GM19023 (cell line): ENCODE measurements around the gene DDX10.
"Not testable (repeated sequence)": the region's sequence is repeated elsewhere in the genome, so short reads cannot be mapped to it uniquely, and the experiment has no call there.

ENCODE experiments used
- ATAC-seq: cut with Tn5 transposase; IDR thresholded peaks from one replicate; pipeline ENCODE4 v1.9.1; 2021; ENCODE audit warnings: mild to moderate bottlenecking, moderate library complexity; ENCODE audit not compliant: unreplicated experiment

DDX10 gene

DNA sequence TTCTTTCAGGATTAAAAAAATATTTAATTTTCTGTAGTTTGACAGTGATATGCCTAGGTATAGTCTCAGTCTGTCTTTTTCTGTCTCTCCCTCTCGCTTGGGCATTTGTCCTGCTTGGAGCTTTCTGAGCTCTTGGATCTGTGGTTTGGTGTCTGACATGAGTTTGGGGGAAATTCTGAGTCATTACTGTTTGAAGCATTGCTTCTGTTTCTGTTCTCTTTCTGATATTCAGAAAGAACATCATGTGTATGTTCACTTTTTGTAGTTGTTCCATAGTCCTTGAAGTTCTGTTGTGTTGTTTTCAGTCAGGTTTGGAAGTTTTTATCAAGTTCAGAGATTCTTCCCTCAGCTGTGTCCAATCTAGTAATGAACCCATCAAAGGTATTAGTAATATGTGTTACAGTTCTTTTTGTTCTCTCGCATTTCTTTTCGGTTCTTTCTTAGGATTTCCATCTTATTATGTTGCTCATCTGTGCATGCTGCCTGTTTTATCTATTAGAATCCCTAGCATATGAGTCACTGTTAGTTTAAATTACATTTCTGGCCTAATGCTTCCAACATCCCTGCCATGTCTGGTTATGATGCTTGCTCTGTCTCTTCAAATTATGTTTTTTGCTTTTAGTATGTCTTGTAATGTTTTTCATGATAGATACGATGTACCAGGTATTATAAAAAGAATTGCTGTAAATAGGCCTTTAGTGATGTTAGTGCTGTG lies 48.4 kb downstream of the DDX10 start:
- no peak for ATAC-seq

DNA sequence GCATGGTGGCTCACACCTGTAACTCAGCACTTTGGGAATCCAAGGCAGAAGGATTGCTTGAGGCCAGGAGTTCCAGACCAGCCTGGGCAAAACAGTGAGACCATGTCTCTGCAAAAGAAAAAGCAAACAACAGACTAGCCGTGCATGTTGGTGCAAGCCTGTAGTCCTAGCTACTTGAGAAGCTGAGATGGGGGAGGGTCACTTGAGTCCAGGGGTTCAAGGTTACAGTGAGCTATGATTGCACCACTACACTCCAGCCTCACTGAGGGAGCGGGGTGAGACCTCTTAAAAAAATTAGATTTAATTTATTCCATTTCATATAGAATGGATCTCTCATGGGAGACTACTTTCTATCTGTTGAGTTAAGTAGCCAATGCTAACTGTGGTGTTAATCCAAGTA lies 50.4 kb downstream of the DDX10 start:
- ATAC-seq, result no peak

- ATAC-seq, result no peak
Measured at GRCh38 chr11:108718466-108718865, 53.6 kb downstream of the DDX10 start.

DNA sequence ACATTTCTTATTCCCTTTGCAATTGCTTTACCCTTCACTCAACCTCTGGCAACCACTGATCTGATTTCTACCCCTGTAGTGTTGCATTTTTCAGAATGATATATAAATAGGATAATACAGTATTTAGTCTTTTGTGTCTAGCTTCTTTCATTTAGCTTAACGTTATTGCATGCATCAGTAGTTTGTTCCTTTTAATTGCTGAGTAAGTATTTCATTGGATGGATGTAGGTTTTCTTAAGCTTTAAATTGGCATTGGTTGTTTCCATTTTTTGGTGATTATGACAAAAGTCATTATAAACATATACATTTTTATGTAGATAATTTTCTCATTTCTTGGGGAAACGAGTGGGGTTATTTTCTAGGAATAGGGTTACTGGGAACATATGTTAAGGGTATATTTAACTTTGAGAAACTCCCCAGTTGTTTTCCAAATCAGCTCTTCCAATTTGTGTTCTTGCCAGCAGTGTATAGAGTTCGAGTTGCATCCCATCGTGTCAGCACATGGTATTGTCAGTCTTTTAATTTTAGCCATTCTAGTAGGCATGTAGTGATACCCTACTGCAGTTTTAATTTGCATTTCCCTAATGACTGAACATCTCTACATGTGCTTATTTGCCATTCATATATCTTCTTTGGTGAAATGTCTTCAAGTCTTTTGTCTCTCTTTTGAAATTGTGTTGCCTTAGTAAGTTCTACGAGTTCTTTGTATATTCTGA lies 60.3 kb downstream of the DDX10 start:
- ATAC-seq, result no peak

DNA sequence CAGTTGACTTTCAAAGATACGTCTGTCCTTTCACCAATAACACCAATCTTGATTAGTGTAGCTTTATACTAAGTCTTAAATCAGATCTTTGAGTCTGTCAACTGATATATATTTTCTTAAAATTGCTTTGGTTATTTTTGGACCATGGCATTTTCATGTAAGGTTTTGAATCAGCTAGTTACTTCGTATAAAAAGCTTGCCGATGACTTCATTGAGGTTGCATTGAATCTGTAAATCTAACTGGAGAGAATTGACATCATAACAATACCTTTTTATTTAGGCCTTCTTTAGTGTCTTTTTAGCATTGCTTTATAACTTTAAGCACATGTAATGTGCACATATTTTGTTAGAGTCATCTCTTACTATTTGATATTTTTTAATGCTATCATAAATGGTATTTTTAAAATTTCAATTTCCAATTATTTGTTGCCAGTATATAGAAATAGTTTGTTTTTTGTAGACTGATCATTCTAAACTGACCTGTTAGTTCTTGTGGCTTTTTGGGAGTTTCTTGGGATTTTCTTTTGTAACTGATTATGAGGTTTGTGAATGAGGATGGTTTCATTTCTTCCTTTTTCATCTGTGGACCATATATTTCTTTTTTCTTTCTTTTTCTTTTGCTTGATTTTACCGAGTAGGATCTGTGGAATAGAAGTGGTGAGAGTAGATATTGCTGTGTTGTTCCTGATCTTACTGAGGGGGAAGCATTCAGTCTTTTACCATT lies 61.4 kb downstream of the DDX10 start:
- ATAC-seq, result no peak

GRCh38 chr11:108727665-108728064 lies 62.8 kb downstream of the DDX10 start:
- no peak for ATAC-seq

- ATAC-seq, result no peak
Measured at GRCh38 chr11:108729227-108729871, 64.5 kb downstream of the DDX10 start.

GRCh38 chr11:108732395-108732794 lies 67.5 kb downstream of the DDX10 start:
- ATAC-seq, result no peak

GRCh38 chr11:108733479-108734116 lies 68.7 kb downstream of the DDX10 start:
- ATAC-seq, result peak; percentile 93

- no peak for ATAC-seq
Measured at GRCh38 chr11:108734283-108734682, 69.4 kb downstream of the DDX10 start.

- no peak for ATAC-seq
Measured at GRCh38 chr11:108734956-108735559, 70.2 kb downstream of the DDX10 start.

DNA sequence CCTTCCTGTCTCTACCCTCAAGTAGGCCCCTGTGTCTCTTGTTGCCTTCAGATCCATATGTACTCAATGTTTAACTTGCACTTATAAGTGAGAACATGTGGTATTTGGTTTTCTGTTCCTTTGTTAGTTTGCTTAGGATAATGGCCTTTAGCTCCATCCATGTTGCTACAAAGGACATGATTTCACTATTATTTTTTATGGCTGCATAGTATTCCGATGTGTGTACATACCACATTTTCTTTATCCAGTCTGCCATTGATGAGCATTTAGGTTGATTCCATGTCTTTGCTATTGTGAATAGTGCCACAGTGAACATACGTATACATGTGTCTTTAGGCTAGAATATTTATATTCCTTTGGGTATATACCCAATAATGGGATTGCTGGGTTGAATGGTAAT lies 75.3 kb downstream of the DDX10 start:
- ATAC-seq, result not testable (repeated sequence)

DNA sequence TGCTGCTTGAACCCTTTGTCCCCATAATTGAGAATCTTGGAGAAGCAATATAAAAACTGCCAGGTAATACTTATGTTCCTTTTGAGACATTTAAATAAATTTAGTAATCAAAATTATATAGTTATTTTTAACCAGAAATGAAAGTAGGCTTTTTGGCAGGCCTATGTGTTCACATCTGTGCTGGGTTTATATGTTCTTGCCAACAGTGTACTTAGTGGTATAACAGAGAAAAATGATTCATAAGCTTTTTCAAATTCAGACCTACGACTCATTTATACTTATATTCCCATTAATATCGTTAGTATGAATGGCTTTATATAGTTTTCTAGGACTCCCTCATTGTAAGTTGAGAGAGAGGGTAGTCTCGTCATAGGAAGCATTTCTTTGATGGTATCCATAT lies 79.0 kb downstream of the DDX10 start:
- no peak for ATAC-seq

DNA sequence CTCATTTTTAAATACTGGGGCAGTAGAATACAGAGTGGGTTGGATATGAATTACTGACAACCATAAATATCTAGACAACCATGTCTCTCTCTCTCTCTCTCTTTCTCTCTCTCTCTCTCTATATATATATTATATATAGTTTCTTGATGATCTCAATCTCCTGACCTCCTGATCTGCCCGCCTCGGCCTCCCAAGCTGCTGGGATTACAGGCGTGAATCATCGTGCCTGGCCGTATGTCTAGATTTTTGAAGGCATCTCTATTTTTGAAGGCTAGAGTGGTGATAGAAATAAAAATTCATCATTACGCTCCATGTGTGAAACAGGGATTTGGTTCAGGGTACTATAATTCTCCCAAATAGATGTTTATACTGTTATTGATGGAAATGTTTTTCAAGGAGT lies 84.1 kb downstream of the DDX10 start:
- no peak for ATAC-seq

- no peak for ATAC-seq
Measured at GRCh38 chr11:108751444-108751843, 86.6 kb downstream of the DDX10 start.

GRCh38 chr11:108752297-108752751 lies 87.5 kb downstream of the DDX10 start:
- no peak for ATAC-seq

DNA sequence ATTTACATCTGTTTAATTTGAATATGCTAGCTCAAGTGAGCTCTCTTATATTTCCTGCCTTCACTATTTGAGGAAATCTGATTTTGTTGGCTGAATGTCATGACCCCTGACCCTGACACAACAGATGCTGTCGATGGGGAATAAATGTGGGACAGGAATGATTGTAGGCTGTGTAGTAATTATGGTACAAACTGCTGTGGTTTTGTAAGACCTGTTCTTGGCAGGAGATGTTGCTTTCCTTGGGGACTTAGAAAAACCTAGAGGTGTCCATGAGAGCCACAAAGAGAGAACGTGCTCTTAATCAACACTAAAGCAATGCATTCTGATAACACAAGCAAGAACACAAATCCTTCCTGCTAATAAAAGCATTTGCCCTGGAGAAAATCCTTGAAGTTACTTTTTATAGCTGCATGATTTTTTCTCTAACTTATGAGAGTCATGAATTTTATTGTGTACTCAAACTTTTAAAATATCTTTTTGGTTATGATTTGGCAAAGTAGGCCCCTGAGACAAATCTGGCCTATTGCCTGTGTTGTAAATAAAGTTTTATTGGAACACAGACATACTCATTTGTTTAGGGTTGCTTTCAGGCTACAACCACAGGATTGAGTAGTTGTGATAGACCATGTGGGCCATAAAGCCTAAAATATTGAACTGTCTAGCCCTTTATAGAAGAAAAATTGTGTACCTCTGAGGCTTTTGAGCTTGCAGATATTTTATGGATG lies 90.2 kb downstream of the DDX10 start:
- ATAC-seq, result no peak

DNA sequence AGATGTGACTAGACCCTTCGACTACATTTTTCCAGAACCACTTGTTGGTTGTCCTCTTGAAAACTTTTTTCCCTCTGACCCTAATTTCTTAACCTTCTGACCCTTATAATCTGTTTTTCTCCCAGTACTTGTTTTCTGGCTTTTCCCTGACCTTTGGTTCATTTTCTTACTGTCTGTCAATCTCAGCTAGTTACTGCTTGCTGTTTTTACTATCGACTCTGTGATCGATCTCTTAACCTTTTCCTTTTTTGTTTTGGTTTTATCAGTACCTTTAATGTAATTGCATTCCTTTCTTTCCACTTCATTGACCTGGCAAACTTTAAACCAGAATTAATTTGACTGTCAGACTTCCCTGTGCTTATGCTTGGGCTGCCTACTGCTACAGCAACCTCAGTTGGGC lies 92.8 kb downstream of the DDX10 start:
- ATAC-seq, result no peak

DNA sequence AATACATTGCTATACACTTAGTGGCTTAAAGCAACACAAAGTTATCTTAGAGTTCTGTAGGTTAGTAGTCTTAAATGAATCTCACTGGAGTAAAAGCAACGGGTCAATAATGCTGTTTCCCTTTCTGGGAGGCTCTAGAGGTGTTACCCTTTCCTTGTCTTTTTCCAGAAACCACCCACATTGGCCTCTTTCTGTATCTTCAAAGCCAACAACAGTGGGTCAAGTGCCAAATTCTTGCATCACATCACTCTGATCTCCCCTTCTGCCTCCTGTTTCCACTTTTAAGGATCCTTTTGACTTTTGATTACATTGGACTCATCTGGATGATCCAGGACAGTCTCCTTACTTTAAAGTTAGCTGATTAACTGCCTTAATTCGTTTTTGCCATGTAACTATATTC lies 93.6 kb downstream of the DDX10 start:
- no peak for ATAC-seq
